H9 (cell line): ENCODE measurements around the gene PCOLCE2. TPM values are rescaled to one million over a fixed set of nuclear protein-coding genes. Genes with fewer than 3 reads are reported as not detected.

Source experiments
- DNase-seq: peaks from one replicate; pipeline ENCODE4 v3.0.0-alpha.2; 2017
- H2AFZ ChIP-seq: one replicate; pipeline ENCODE4 v1.6.1; 2013; ENCODE audit warnings: mild to moderate bottlenecking, low read length, control low read depth, moderate library complexity
- H2AK5ac ChIP-seq: 2 replicates; pipeline ENCODE4 v1.6.1; 2013; ENCODE audit warnings: low read length, control low read depth, mixed read lengths; ENCODE audit not compliant: insufficient read length
- H2BK120ac ChIP-seq: one replicate; pipeline ENCODE4 v1.6.1; 2013; ENCODE audit warnings: low read depth, mild to moderate bottlenecking, low read length, control low read depth, inconsistent platforms; ENCODE audit not compliant: poor library complexity, severe bottlenecking
- H2BK12ac ChIP-seq: 2 replicates; pipeline ENCODE4 v1.6.1; 2013; ENCODE audit warnings: low read length, control low read depth, mixed read lengths, low read depth; ENCODE audit not compliant: insufficient read length
- H2BK15ac ChIP-seq: 2 replicates; pipeline ENCODE4 v1.6.1; 2013; ENCODE audit warnings: low read depth, low read length, control low read depth
- H2BK20ac ChIP-seq: one replicate; pipeline ENCODE4 v1.6.1; 2013; ENCODE audit warnings: low read depth, mild to moderate bottlenecking, low read length, control low read depth, inconsistent platforms; ENCODE audit not compliant: poor library complexity, severe bottlenecking
- H2BK5ac ChIP-seq: 2 replicates; pipeline ENCODE4 v1.6.1; 2013; ENCODE audit warnings: low read length, control low read depth, mixed read lengths; ENCODE audit not compliant: insufficient read length
- H3K14ac ChIP-seq: 2 replicates; pipeline ENCODE4 v1.6.1; 2013; ENCODE audit warnings: low read length, control low read depth; ENCODE audit not compliant: insufficient read depth
- H3K18ac ChIP-seq: 2 replicates; pipeline ENCODE4 v1.6.1; 2013; ENCODE audit warnings: low read depth, mild to moderate bottlenecking, mixed read lengths, low read length, control low read depth; ENCODE audit not compliant: insufficient read length
- H3K23ac ChIP-seq: 2 replicates; pipeline ENCODE4 v1.6.1; 2013; ENCODE audit warnings: low read length, control low read depth, mixed read lengths, low read depth; ENCODE audit not compliant: insufficient read length
- H3K23me2 ChIP-seq: 2 replicates; pipeline ENCODE4 v1.6.1; 2013; ENCODE audit warnings: low read depth, mild to moderate bottlenecking, mixed read lengths, low read length, control low read depth; ENCODE audit not compliant: insufficient read length, poor library complexity, severe bottlenecking
- H3K27ac ChIP-seq: 2 replicates; pipeline ENCODE4 v1.5.1; 2013; ENCODE audit warnings: low read length, control low read depth, mixed read lengths, low read depth; ENCODE audit not compliant: insufficient read length
- H3K27me3 ChIP-seq: 2 replicates; pipeline ENCODE4 v1.6.1; 2013; ENCODE audit warnings: low read length, control low read depth, inconsistent platforms; ENCODE audit not compliant: insufficient read depth
- H3K4ac ChIP-seq: 2 replicates; pipeline ENCODE4 v1.6.1; 2013; ENCODE audit warnings: low read depth, mild to moderate bottlenecking, control low read depth, inconsistent platforms, low read length, moderate library complexity
- H3K4me1 ChIP-seq: 2 replicates; pipeline ENCODE4 v1.6.1; 2013; ENCODE audit warnings: low read length, control low read depth, inconsistent platforms; ENCODE audit not compliant: insufficient read depth
- H3K4me2 ChIP-seq: 2 replicates; pipeline ENCODE4 v1.6.1; 2013; ENCODE audit warnings: low read length, control low read depth, mixed read lengths; ENCODE audit not compliant: insufficient read length, insufficient read depth
- H3K56ac ChIP-seq: 2 replicates; pipeline ENCODE4 v1.6.1; 2013; ENCODE audit warnings: low read depth, mild to moderate bottlenecking, mixed read lengths, low read length, control low read depth; ENCODE audit not compliant: insufficient read length
- H3K79me1 ChIP-seq: 2 replicates; pipeline ENCODE4 v1.6.1; 2013; ENCODE audit warnings: low read depth, mild to moderate bottlenecking, moderate library complexity, low read length, control low read depth, inconsistent platforms; ENCODE audit not compliant: insufficient read depth, poor library complexity, severe bottlenecking
- H3K79me2 ChIP-seq: 2 replicates; pipeline ENCODE4 v1.6.1; 2013; ENCODE audit warnings: low read length, control low read depth, inconsistent platforms; ENCODE audit not compliant: insufficient read depth
- H3K9ac ChIP-seq: 2 replicates; pipeline ENCODE4 v1.6.1; 2013; ENCODE audit warnings: low read length, control low read depth, mixed read lengths; ENCODE audit not compliant: insufficient read length; ENCODE audit errors: extremely low read depth
- H3K9me3 ChIP-seq: one replicate; pipeline ENCODE4 v1.6.1; 2013; ENCODE audit warnings: low read depth, low read length, inconsistent platforms; ENCODE audit not compliant: control insufficient read depth
- H3T11ph ChIP-seq: one replicate; pipeline ENCODE4 v1.6.1; 2013; ENCODE audit warnings: mild to moderate bottlenecking, low read length, control low read depth, inconsistent platforms
- H4K20me1 ChIP-seq: one replicate; pipeline ENCODE4 v1.6.1; 2013; ENCODE audit not compliant: control insufficient read depth, insufficient read length, insufficient read depth
- H4K5ac ChIP-seq: 2 replicates; pipeline ENCODE4 v1.6.1; 2013; ENCODE audit warnings: low read depth, mild to moderate bottlenecking, mixed read lengths, low read length, control low read depth; ENCODE audit not compliant: insufficient read length
- H4K8ac ChIP-seq: replicated peaks from 2 replicates; pipeline ENCODE4 v1.6.1; 2013; ENCODE audit warnings: low read length, control low read depth, mixed read lengths, low read depth; ENCODE audit not compliant: insufficient read length
- H4K91ac ChIP-seq: 2 replicates; pipeline ENCODE4 v1.6.1; 2013; ENCODE audit warnings: low read depth, mild to moderate bottlenecking, moderate library complexity, mixed read lengths, low read length, control low read depth; ENCODE audit not compliant: insufficient read length
- H3K27ac Mint-ChIP-seq, 3 experiments: 2 replicates in 2 of 3; 3 replicates in 1 of 3; pipeline ENCODE4 v1.8.0; 2020 to 2021; ENCODE audit warnings: mixed read lengths in 3 of 3, mild to moderate bottlenecking in 1 of 3, moderate library complexity in 1 of 3
- H3K27me3 Mint-ChIP-seq: 2 replicates; pipeline ENCODE4 v1.8.0; 2021; ENCODE audit warnings: low read depth, mild to moderate bottlenecking, moderate library complexity, mixed read lengths
- H3K36me3 Mint-ChIP-seq, 3 experiments: 2 replicates in 2 of 3; 3 replicates in 1 of 3; pipeline ENCODE4 v1.8.0; 2020 to 2021; ENCODE audit warnings: low read depth in 3 of 3, mixed read lengths in 3 of 3; ENCODE audit not compliant: insufficient read depth in 1 of 3
- H3K4me1 Mint-ChIP-seq, 2 experiments: 2 replicates each; pipeline ENCODE4 v1.8.0; 2020; ENCODE audit warnings: mixed read lengths in 2 of 2
- H3K4me3 Mint-ChIP-seq, 2 experiments: 2 replicates in 1 of 2; 3 replicates in 1 of 2; pipeline ENCODE4 v1.8.0; 2020 to 2021; ENCODE audit warnings: mild to moderate bottlenecking in 2 of 2, mixed read lengths in 2 of 2, moderate library complexity in 1 of 2
- H3K9me3 Mint-ChIP-seq, 2 experiments: 2 replicates in 1 of 2; 3 replicates in 1 of 2; pipeline ENCODE4 v1.8.0; 2020; ENCODE audit warnings: mild to moderate bottlenecking in 2 of 2, mixed read lengths in 2 of 2, moderate library complexity in 1 of 2
- CTCF ChIP-seq: fragments of 200-600 bp; sonication (generic); conservative IDR thresholded peaks from 3 replicates; pipeline ENCODE4 v1.8.0; 2021; ENCODE audit warnings: antibody characterized with exemption, mild to moderate bottlenecking
- WGBS: extraction: QIAGEN DNeasy Blood & Tissue Kit; methylation state at CpG from one replicate; pipeline ENCODE4 v1.1.7; 2013; ENCODE audit warnings: missing lambda C conversion rate, low lambda C conversion rate, mixed read lengths; ENCODE audit not compliant: insufficient read length; ENCODE audit errors: extremely low coverage; 5-methylcytosine and 5-hydroxymethylcytosine counted together
- total RNA-seq: library from RNA; stranded (reverse); gene quantifications from 2 replicates; pipeline ENCODE4 v1.2.1, GENCODE V29; 2021

PCOLCE2 gene
- total RNA-seq, 1 experiment from 2014 or later = 9.2 TPM

GRCh38 chr3:142809259-142809658 lies 79.6 kb downstream of the PCOLCE2 start:
- peaks cover 2 to 5% (median 4%) of the 10 kb centered on the region in 3 experiments; a peak in 3 of 7 replicates for H3K36me3 Mint-ChIP-seq
- Histone ChIP-seq H3K18ac (no peak overlapping the region), H4K91ac (no peak overlapping the region), H2AK5ac (no peak overlapping the region), H3K27me3 (no peaks in the 10 kb centered on the region), H3K4me2 (no peak overlapping the region), H2BK120ac (no peak overlapping the region), H3K14ac (no peak overlapping the region), H4K8ac (no peak overlapping the region), H3K4me1 (no peaks in the 10 kb centered on the region), H3K27ac (no peak overlapping the region), H2BK15ac (no peak overlapping the region), H3K23ac (no peak overlapping the region), H4K20me1 (no peaks in the 10 kb centered on the region), H3K9me3 (no peaks in the 10 kb centered on the region), H3K23me2 (no peaks in the 10 kb centered on the region), H3K79me2 (no peaks in the 10 kb centered on the region), H2BK12ac (no peak overlapping the region), H3K9ac (no peak overlapping the region), H2BK20ac (no peak overlapping the region), H4K5ac (no peak overlapping the region), H3K4ac (no peak overlapping the region), H2BK5ac (no peak overlapping the region), H3K56ac (no peak overlapping the region), H2AFZ (no peak overlapping the region), H3T11ph (no peak overlapping the region), H3K79me1 (no peaks in the 10 kb centered on the region)
- no peak for DNase-seq
- no peak for TF ChIP-seq CTCF
- H3K27ac Mint-ChIP-seq = no peak overlapping the region; a peak in 1 of 7 replicates
- WGBS = no CpG with 5 or more reads among the region's 3 CpGs
- no peaks in the 10 kb centered on the region for H3K27me3 Mint-ChIP-seq
- H3K4me1 Mint-ChIP-seq = no peaks in the 10 kb centered on the region
- H3K4me3 Mint-ChIP-seq = no peak overlapping the region
- H3K9me3 Mint-ChIP-seq = no peaks in the 10 kb centered on the region
